Ovary (tissue), 3 donors: ENCODE results near the gene UBL7.

Experiments
- EP300 ChIP-seq: sonication (generic); formaldehyde crosslinking; IDR thresholded peaks from one replicate; pipeline ENCODE4 v1.6.1; 2017; ENCODE audit warnings: antibody characterized with exemption
- POLR2A ChIP-seq: fragments of 450-650 bp; IDR thresholded peaks from one replicate; pipeline ENCODE4 v1.6.1; 2017; ENCODE audit warnings: antibody characterized with exemption, mild to moderate bottlenecking, moderate library complexity
- TF ChIP-seq, protein P1 (sequence below), 3 donors: fragments of 450-650 bp in 2 of 3; fragments of 200-600 bp in 1 of 3; IDR thresholded peaks; one replicate each; pipeline versions ENCODE4 v1.5.1 to v1.8.0; 2016 to 2022; ENCODE audit warnings: antibody characterized with exemption in 3 of 3, mild to moderate bottlenecking in 1 of 3
- donor health status: DM: no; HTN: no; CAD: no.

DNA sequence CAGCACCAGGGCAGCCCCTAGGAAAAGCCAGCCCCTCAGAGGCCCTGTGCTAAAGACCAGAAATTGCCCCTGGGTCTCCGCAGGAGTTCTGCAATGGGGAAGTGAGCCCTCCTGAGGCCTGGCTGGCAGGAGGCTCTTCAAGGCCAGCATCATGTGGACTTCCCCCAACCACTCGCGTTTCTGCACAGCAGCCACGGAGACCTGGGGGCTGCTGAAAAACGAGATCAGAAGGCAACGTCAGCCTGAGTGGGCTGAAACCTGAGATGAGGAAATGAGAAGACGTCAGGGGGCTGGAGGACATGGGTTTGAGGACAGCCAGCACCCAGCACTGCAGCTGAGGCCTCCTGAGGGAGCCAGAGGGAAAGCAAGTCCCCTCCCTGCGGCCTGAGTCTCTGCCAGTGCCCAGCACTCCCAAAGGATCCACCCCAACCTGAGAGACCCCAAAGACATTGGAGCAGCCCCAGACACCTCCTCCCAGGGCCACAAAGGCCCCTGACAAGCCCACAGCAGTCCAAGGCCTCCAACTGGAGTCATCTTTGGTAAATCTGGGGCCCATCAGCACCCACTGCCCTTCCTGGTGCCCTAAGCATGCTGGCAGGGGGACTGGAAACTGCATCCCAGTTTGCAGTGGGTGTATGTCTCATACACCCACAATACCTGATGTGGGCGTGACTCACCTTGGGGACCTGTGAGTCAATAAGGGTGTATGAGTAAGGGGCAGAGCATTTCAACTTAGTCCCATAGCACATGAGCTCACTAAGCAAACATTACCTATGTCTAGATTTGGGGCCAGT is 64.3 kb downstream of the UBL7 start:
- TF ChIP-seq, protein P1, sequence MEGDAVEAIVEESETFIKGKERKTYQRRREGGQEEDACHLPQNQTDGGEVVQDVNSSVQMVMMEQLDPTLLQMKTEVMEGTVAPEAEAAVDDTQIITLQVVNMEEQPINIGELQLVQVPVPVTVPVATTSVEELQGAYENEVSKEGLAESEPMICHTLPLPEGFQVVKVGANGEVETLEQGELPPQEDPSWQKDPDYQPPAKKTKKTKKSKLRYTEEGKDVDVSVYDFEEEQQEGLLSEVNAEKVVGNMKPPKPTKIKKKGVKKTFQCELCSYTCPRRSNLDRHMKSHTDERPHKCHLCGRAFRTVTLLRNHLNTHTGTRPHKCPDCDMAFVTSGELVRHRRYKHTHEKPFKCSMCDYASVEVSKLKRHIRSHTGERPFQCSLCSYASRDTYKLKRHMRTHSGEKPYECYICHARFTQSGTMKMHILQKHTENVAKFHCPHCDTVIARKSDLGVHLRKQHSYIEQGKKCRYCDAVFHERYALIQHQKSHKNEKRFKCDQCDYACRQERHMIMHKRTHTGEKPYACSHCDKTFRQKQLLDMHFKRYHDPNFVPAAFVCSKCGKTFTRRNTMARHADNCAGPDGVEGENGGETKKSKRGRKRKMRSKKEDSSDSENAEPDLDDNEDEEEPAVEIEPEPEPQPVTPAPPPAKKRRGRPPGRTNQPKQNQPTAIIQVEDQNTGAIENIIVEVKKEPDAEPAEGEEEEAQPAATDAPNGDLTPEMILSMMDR (IDR thresholded peaks at IDR 0.05): no peak
- TF ChIP-seq EP300: no peak
- no peak for TF ChIP-seq POLR2A
